ENCODE measurements around the gene ALG12. TPM values are rescaled to one million over a fixed set of nuclear protein-coding genes. Genes with fewer than 3 reads are reported as not detected.

The ALG12 gene
- polyA plus RNA-seq, 3 donors = 7.2 to 9.5 (median 9.0) TPM

DNA sequence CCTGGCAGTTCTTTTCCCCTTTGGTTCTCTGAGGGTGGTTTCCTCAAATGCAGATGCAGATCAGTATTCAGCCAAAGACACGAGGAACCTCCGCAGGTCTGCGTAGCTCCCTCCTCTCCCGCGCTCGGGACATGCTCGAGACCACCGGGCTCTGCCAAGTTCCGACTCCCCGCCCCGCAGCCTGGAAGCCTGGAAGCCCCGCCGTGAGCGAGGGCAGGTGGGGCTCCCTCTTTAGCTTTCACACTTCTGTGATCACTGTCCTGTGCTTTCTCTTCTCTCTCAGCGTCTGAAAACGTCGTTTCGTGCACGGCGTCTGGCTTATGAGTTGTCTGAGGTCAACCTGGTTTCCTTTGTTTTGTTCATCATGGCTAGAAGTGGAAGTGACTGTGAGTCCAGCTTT lies 38.0 kb downstream of the ALG12 start:
- Mint-ChIP-seq H3K27ac (peak overlapping the region in 3 of 7 donors; percentile 3 to 47 (median 19)), H3K4me1 (peaks cover 10% of the 10 kb centered on the region), H3K9me3 (peaks cover 8 to 38% (median 30%) of the 10 kb centered on the region in 7 donors), H3K4me3 (peak overlapping the region in 1 of 2 donors; percentile 55), H3K36me3 (peaks cover 39 to 62% of the 10 kb centered on the region in 2 donors), H3K27me3 (ENCODE audit: low read depth in 3 of 3) (peaks cover 0 to 2% (median 0%) of the 10 kb centered on the region in 3 donors)
- Histone ChIP-seq H4K20me1 (ENCODE audit: insufficient read depth, low read length) (peaks cover 40% of the 10 kb centered on the region), H3K36me3 (replicated peaks in 1 of 2; ENCODE audit: control insufficient read depth in 1 of 2, insufficient read depth in 2 of 2, low read length in 2 of 2) (peaks cover 26 to 54% of the 10 kb centered on the region in 2 donors), H2AFZ (ENCODE audit: insufficient read depth, low read depth, low read length, poor library complexity, severe bottlenecking) (no peak overlapping the region), H3K9ac (ENCODE audit: insufficient read depth, low read length, poor library complexity, severe bottlenecking) (no peak overlapping the region), H3K79me2 (ENCODE audit: insufficient read depth, low read length) (peaks cover 92% of the 10 kb centered on the region), H3K4me1 (ENCODE audit: control insufficient read depth in 1 of 2, insufficient read depth in 2 of 2, low read length in 2 of 2) (no peaks in the 10 kb centered on the region), H3K9me3 (replicated peaks in 1 of 2; ENCODE audit: control insufficient read depth in 1 of 2, insufficient read depth in 1 of 2, low read length in 2 of 2) (peaks cover under 1 to 43% of the 10 kb centered on the region in 2 donors), H3K27ac (ENCODE audit: low read depth in 1 of 2, low read length in 2 of 2) (no peak overlapping the region), H3K4me3 (replicated peaks in 1 of 3; ENCODE audit: low read depth in 2 of 3, low read length in 3 of 3) (no peak overlapping the region), H3K27me3 (ENCODE audit: control insufficient read depth in 2 of 2, insufficient read depth in 2 of 2, low read length in 2 of 2) (no peaks in the 10 kb centered on the region), H3K4me2 (replicated peaks; ENCODE audit: extremely low read depth, low read length, poor library complexity, severe bottlenecking) (no peak overlapping the region)
- 95% methylated on average over 14 of the region's 20 CpGs for WGBS (ENCODE audit: insufficient coverage)
- TF ChIP-seq, protein P1, sequence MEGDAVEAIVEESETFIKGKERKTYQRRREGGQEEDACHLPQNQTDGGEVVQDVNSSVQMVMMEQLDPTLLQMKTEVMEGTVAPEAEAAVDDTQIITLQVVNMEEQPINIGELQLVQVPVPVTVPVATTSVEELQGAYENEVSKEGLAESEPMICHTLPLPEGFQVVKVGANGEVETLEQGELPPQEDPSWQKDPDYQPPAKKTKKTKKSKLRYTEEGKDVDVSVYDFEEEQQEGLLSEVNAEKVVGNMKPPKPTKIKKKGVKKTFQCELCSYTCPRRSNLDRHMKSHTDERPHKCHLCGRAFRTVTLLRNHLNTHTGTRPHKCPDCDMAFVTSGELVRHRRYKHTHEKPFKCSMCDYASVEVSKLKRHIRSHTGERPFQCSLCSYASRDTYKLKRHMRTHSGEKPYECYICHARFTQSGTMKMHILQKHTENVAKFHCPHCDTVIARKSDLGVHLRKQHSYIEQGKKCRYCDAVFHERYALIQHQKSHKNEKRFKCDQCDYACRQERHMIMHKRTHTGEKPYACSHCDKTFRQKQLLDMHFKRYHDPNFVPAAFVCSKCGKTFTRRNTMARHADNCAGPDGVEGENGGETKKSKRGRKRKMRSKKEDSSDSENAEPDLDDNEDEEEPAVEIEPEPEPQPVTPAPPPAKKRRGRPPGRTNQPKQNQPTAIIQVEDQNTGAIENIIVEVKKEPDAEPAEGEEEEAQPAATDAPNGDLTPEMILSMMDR (IDR thresholded peaks at IDR 0.05) = no peak
- intact Hi-C loops (cut with micrococcal nuclease) = no loop called here
- DNase-seq = no peak

DNA sequence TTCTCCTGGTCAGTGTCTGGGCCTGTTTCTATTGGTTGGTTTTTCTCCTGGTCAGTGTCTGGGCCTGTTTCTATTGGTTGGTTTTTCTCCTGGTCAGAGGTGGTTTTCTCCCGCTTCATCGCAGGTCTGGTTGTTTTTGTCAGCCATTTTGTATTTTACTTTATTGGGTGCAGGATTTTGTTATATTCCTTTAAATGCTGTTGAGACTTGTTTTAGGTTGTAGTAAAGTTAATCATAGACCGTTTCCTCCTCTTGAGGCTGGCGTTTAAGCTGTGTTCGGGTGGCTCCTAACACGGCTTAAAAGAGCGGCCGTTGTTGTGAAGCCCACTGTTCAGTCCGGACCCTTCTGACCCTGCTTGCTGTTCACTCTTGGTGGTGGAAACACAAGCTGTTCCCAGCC lies 38.4 kb downstream of the ALG12 start:
- peaks cover 44% of the 10 kb centered on the region for H4K20me1 ChIP-seq (ENCODE audit: insufficient read depth, low read length)
- 100% methylated on average over 5 of the region's 9 CpGs for whole genome bisulfite sequencing (ENCODE audit: insufficient coverage)
- DNase-seq = no peak
- Mint-ChIP-seq H3K27ac (peak overlapping the region in 2 of 7 donors; percentile 3 to 19), H3K27me3 (ENCODE audit: low read depth in 3 of 3) (peaks cover 0 to 2% (median 0%) of the 10 kb centered on the region in 3 donors), H3K4me1 (peaks cover 10% of the 10 kb centered on the region), H3K4me3 (no peak overlapping the region), H3K9me3 (peaks cover 8 to 38% (median 26%) of the 10 kb centered on the region in 7 donors), H3K36me3 (peaks cover 39 to 62% of the 10 kb centered on the region in 2 donors)
- H3K4me1 ChIP-seq (ENCODE audit: control insufficient read depth in 1 of 2, insufficient read depth in 2 of 2, low read length in 2 of 2) = no peaks in the 10 kb centered on the region
- H3K9me3 ChIP-seq (replicated peaks in 1 of 2; ENCODE audit: control insufficient read depth in 1 of 2, insufficient read depth in 1 of 2, low read length in 2 of 2) = peaks cover 0 to 39% of the 10 kb centered on the region in 2 donors
- no peaks in the 10 kb centered on the region for H3K27me3 ChIP-seq (ENCODE audit: control insufficient read depth in 2 of 2, insufficient read depth in 2 of 2, low read length in 2 of 2)
- no peak overlapping the region for H3K27ac ChIP-seq (ENCODE audit: low read depth in 1 of 2, low read length in 2 of 2)
- H3K79me2 ChIP-seq (ENCODE audit: insufficient read depth, low read length) = peaks cover 96% of the 10 kb centered on the region
- no peak overlapping the region for H3K4me3 ChIP-seq (replicated peaks in 1 of 3; ENCODE audit: low read depth in 2 of 3, low read length in 3 of 3)
- H2AFZ ChIP-seq (ENCODE audit: insufficient read depth, low read depth, low read length, poor library complexity, severe bottlenecking) = no peak overlapping the region
- intact Hi-C loops (cut with micrococcal nuclease) = no loop called here
- TF ChIP-seq, protein P1 (IDR thresholded peaks at IDR 0.05) = no peak
- H3K36me3 ChIP-seq (replicated peaks in 1 of 2; ENCODE audit: control insufficient read depth in 1 of 2, insufficient read depth in 2 of 2, low read length in 2 of 2) = peaks cover 22 to 50% of the 10 kb centered on the region in 2 donors
- no peak overlapping the region for H3K9ac ChIP-seq (ENCODE audit: insufficient read depth, low read length, poor library complexity, severe bottlenecking)
- no peak overlapping the region for H3K4me2 ChIP-seq (replicated peaks; ENCODE audit: extremely low read depth, low read length, poor library complexity, severe bottlenecking)

Data from CD14-positive monocyte (primary cell).